Mammary epithelial cell (primary cell): ENCODE results near the gene MAML3.

Source experiments
- CTCF ChIP-seq, 2 donors: IDR thresholded peaks in 1 of 2; conservative IDR thresholded peaks in 1 of 2; 2 replicates each; pipeline ENCODE4 v1.5.1; 2011 to 2012; ENCODE audit warnings: inconsistent platforms in 2 of 2, low read length in 2 of 2, mild to moderate bottlenecking in 2 of 2, control low read depth in 1 of 2, low read depth in 1 of 2; ENCODE audit not compliant: insufficient read depth in 1 of 2; ENCODE audit errors: extremely low read depth in 1 of 2
- EZH2 ChIP-seq: IDR thresholded peaks from 2 replicates; pipeline ENCODE4 v1.6.1; 2012; ENCODE audit warnings: low read length, inconsistent platforms, borderline replicate concordance

GRCh38 chr4:140187316-140187695 is 33.3 kb upstream of the MAML3 start:
- no peak for TF ChIP-seq CTCF (conservative IDR thresholded peaks at IDR 0.05 in 1 of 2, IDR thresholded peaks at IDR 0.05 in 1 of 2; ENCODE audit: extremely low read depth in 1 of 2, insufficient read depth in 1 of 2, low read depth in 1 of 2, low read length in 2 of 2)
- TF ChIP-seq EZH2: no peak
